ENCODE results near the gene SYT17.

Gene SYT17

GRCh38 chr16:19147627-19148026, 20.4 kb upstream of the SYT17 start:
- no peak for DNase-seq
- H3K36me3 Mint-ChIP-seq, result no peaks in the 10 kb centered on the region
- H3K4me1 Mint-ChIP-seq, result no peaks in the 10 kb centered on the region
- H3K27ac Mint-ChIP-seq, result no peak overlapping the region
- CTCF ChIA-PET, result no interaction called here
- H3K9me3 Mint-ChIP-seq, result peaks cover 2% of the 10 kb centered on the region
- no peak overlapping the region for H3K4me3 Mint-ChIP-seq
- H3K27me3 Mint-ChIP-seq, result no peaks in the 10 kb centered on the region

- no peaks in the 10 kb centered on the region for H3K36me3 Mint-ChIP-seq
- CTCF ChIA-PET, result no interaction called here
These were observed 19.9 kb upstream of the SYT17 start for GRCh38 chr16:19148189-19148588.

DNA sequence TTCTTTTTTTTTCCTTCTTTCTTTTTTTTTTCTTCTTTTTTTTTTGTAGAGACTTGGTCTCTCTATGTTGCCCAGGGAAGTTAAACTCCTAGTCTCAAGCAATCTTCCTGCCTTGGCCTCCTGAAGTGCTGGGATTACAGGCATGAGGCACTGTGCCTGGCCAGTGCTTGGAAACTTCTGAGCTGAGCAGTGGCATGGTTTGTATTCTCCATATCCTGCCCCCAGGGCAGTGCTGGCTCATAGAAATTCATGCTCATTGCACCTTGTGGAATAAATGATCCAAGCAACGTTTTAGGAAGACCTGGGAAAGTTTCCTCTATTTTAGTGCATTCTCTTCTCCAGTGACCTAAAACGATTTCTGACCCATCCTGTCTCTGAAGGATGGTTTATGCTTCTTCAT, 16.7 kb upstream of the SYT17 start:
- no peaks in the 10 kb centered on the region for H3K4me1 Mint-ChIP-seq
- CTCF ChIA-PET, result no interaction called here
- H3K27me3 Mint-ChIP-seq, result no peaks in the 10 kb centered on the region

More at GRCh38 chr16:19148189-19148588, 19.9 kb upstream of the SYT17 start:
- H3K9me3 Mint-ChIP-seq, result peaks cover 2% of the 10 kb centered on the region
- no peak for DNase-seq
- H3K27me3 Mint-ChIP-seq, result no peaks in the 10 kb centered on the region
- H3K27ac Mint-ChIP-seq, result no peak overlapping the region
- H3K4me1 Mint-ChIP-seq, result no peaks in the 10 kb centered on the region
- no peak overlapping the region for H3K4me3 Mint-ChIP-seq

GRCh38 chr16:19152042-19152441, 16.0 kb upstream of the SYT17 start:
- Mint-ChIP-seq H3K4me3 (no peak overlapping the region), H3K27ac (no peak overlapping the region), H3K27me3 (no peaks in the 10 kb centered on the region), H3K9me3 (peaks cover 2% of the 10 kb centered on the region), H3K4me1 (no peaks in the 10 kb centered on the region), H3K36me3 (no peaks in the 10 kb centered on the region)
- DNase-seq, result no peak
- CTCF ChIA-PET, result no interaction called here

More for the DNA sequence above, 16.7 kb upstream of the SYT17 start:
- Mint-ChIP-seq H3K36me3 (no peaks in the 10 kb centered on the region), H3K9me3 (peaks cover 2% of the 10 kb centered on the region), H3K27ac (no peak overlapping the region), H3K4me3 (no peak overlapping the region)
- no peak for DNase-seq

DNA sequence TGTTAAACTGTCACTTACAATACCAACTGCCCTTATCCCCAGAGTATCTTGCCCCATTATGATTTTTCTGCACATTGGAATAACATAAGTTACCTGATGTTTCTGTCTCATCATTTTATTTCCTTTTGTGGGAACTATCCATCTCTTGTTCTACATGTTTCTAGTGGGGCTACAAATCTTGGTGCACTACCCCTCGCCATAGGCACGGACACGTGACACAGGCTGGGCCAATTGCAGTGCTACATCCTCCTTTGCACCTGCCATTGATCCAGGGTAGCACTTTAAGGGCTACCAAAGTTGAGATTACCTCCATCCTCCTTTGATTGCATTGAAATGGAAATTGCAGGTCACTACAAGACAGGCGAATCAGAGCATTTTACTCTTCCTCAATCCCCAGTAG, 14.2 kb upstream of the SYT17 start:
- peaks cover 2% of the 10 kb centered on the region for H3K27me3 Mint-ChIP-seq
- H3K4me1 Mint-ChIP-seq, result no peaks in the 10 kb centered on the region
- CTCF ChIA-PET, result no interaction called here
- no peak overlapping the region for H3K4me3 Mint-ChIP-seq
- no peaks in the 10 kb centered on the region for H3K9me3 Mint-ChIP-seq
- DNase-seq, result no peak
- H3K27ac Mint-ChIP-seq, result no peak overlapping the region
- H3K36me3 Mint-ChIP-seq, result no peaks in the 10 kb centered on the region

DNA sequence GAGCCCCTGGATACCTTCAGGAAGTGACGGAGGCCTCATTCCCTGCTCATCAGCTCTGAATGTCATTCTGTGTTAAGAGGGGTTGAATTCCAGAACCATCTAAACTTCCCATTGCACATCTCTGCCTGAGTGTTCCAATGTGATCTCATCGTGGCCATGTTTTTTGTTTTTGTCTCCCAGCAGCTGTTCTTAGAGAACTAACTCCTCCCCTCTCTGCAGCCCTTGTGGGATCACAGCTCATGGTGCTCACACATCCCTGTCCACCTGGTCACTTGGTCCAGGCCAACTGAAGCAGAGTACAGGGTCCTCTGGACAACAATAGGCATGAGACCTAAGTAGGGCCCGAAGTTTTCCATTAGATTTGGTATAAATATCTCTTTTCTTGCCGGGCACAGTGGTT, 6.0 kb upstream of the SYT17 start:
- DNase-seq, result no peak
- H3K4me1 Mint-ChIP-seq, result no peaks in the 10 kb centered on the region
- CTCF ChIA-PET, result no interaction called here
- H3K9me3 Mint-ChIP-seq, result peaks cover 5% of the 10 kb centered on the region
- no peaks in the 10 kb centered on the region for H3K36me3 Mint-ChIP-seq
- H3K27ac Mint-ChIP-seq, result no peak overlapping the region
- no peak overlapping the region for H3K4me3 Mint-ChIP-seq
- H3K27me3 Mint-ChIP-seq, result peaks cover 23% of the 10 kb centered on the region

DNA sequence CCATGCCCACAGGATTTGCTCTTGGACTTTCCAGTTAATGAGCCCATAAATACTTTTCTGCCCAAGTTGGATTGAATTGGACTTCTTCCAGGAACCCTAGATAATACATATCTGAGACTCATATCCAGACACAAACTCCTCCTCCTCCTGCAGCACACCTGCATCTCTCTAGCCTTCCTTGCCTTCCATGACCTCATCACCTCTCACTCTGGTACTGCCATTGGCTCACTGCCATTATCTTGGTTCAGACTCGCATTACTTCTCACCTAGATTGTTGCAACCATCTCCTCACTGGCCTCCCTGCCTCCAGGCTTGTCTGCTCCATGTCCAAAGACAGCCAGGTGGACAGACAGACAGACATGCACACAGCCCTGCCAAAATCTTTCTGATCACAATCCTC, 4.8 kb upstream of the SYT17 start:
- no peaks in the 10 kb centered on the region for H3K4me1 Mint-ChIP-seq
- peaks cover 32% of the 10 kb centered on the region for H3K27me3 Mint-ChIP-seq
- H3K4me3 Mint-ChIP-seq, result no peak overlapping the region
- DNase-seq, result no peak
- H3K27ac Mint-ChIP-seq, result no peak overlapping the region
- H3K36me3 Mint-ChIP-seq, result no peaks in the 10 kb centered on the region
- peaks cover 5% of the 10 kb centered on the region for H3K9me3 Mint-ChIP-seq
- CTCF ChIA-PET, result interaction anchor here (0.7 kb wide), 1 partner anchor 77 kb away, joined by 4 read pairs; no protein-coding TSS in a partner anchor

GRCh38 chr16:19164285-19164684, 3.8 kb upstream of the SYT17 start:
- Mint-ChIP-seq H3K27me3 (peaks cover 37% of the 10 kb centered on the region), H3K27ac (no peak overlapping the region), H3K4me3 (no peak overlapping the region), H3K4me1 (no peaks in the 10 kb centered on the region), H3K36me3 (no peaks in the 10 kb centered on the region), H3K9me3 (peaks cover 5% of the 10 kb centered on the region)
- CTCF ChIA-PET, result interaction anchor here (0.8 to 1.7 kb wide), 3 partner anchors 13 to 79 kb away, joined by 3 to 4 read pairs (median 3); no protein-coding TSS in a partner anchor
- DNase-seq, result no peak

DNA sequence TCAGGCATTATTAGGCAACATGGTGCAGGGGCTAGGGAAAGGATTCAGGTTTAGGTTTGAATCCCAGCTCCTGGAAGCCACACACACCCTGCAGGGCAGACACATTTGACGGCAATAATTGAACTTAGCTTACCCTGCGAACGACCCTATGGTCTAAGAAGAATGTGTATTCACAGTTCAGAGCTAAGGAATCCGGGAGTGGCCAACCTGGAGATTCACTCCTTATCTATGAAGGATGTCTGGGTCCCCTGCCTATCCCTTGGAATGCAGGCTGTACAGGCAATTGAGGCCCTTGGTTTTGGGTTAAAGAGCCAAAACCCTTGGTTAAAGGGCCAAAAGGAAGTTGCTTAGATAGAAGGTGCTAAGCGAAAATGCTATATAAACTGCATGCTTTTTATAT, 2.9 kb upstream of the SYT17 start:
- CTCF ChIA-PET, result interaction anchor here (1.3 to 1.7 kb wide), 2 partner anchors 12 to 79 kb away, joined by 3 to 4 read pairs; no protein-coding TSS in a partner anchor
- Mint-ChIP-seq H3K4me3 (no peak overlapping the region), H3K27me3 (peaks cover 43% of the 10 kb centered on the region), H3K27ac (no peak overlapping the region), H3K36me3 (no peaks in the 10 kb centered on the region), H3K4me1 (no peaks in the 10 kb centered on the region), H3K9me3 (peaks cover 5% of the 10 kb centered on the region)
- no peak for DNase-seq

- Mint-ChIP-seq H3K36me3 (no peaks in the 10 kb centered on the region), H3K4me3 (no peak overlapping the region), H3K27me3 (peaks cover 51% of the 10 kb centered on the region), H3K27ac (no peak overlapping the region), H3K9me3 (peaks cover 5% of the 10 kb centered on the region), H3K4me1 (no peaks in the 10 kb centered on the region)
- no peak for DNase-seq
- CTCF ChIA-PET, result interaction anchor here (1.2 kb wide), 1 partner anchor 336 kb away, joined by 4 read pairs; no protein-coding TSS in a partner anchor
These were observed 1.5 kb upstream of the SYT17 start for GRCh38 chr16:19166500-19166899.

DNA sequence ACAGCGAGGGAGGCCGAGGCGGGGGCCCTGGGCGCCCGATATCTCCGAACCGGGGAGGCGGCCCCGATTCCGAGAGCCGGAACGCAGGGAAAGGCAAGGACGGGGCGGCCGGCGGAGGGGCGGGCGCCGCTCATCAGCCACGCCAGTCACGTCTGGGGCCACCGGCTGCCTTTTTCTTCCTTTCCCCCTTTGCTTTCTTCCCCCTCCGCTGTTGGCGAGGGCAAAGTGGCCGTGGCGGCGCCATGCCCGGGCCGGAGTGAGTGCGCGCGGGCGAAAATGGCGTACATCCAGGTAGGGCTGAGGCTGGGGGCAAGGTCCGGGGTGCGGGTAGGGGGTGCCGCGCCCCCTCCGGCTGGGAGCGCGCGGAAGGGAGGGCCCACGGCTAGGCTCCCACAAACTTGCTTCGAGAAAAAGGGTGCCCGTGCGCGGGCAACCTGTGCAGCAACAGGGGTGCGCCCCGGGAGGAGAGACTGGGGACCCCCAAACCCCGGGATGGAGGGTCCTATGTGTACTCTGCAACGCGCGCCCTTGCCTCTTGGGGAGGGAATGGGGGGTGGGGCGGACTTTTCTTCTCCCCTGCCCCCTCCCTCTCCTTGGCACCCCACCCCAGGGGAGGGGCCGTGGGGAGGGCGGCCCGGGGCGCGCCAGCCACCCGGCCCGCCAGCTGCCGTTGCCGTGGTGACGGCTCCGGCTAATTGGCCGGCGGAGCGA, 486 bp downstream of the SYT17 start:
- Mint-ChIP-seq H3K4me1 (no peaks in the 10 kb centered on the region), H3K27ac (no peak overlapping the region), H3K36me3 (no peaks in the 10 kb centered on the region), H3K27me3 (peaks cover 46% of the 10 kb centered on the region), H3K4me3 (no peak overlapping the region), H3K9me3 (no peaks in the 10 kb centered on the region)
- CTCF ChIA-PET, result interaction anchor here (1.0 kb wide), 1 partner anchor 13 kb away, joined by 3 read pairs; no protein-coding TSS in a partner anchor
- DNase-seq, result no peak

DNA sequence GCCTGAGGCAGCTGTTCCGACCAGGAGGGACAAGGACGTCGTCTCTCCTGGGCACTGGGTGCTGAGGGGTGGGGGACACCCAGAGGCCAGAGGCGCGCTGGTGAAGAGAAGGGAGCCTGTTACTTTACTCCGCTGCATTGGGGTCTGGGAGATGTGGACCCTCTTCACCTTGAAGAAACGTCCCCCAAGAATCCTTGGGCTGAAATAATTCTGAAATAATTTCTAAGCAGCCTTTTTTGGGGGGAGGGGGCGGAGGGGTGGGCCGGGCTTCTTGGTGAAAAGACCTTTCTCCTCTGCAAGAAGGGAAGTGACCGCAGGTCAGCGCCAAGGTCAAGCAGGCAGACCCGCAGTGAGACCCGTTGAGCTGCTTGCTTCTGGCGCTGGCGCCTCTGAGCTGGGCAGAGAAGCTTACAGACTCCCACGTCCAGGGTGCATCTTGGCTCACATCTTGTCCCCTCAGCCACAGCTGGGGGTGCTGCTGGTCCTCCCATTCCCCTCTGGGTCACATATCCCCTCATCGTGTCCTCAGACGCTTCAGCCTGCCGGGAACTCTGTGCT, 1.1 kb downstream of the SYT17 start:
- H3K36me3 Mint-ChIP-seq, result no peaks in the 10 kb centered on the region
- peaks cover 45% of the 10 kb centered on the region for H3K27me3 Mint-ChIP-seq
- DNase-seq, result no peak
- H3K27ac Mint-ChIP-seq, result no peak overlapping the region
- CTCF ChIA-PET, result interaction anchor here (1.0 to 1.5 kb wide), 3 partner anchors 11 to 333 kb away, joined by 3 to 4 read pairs (median 3); no protein-coding TSS in a partner anchor
- H3K9me3 Mint-ChIP-seq, result no peaks in the 10 kb centered on the region
- no peaks in the 10 kb centered on the region for H3K4me1 Mint-ChIP-seq
- no peak overlapping the region for H3K4me3 Mint-ChIP-seq

DNA sequence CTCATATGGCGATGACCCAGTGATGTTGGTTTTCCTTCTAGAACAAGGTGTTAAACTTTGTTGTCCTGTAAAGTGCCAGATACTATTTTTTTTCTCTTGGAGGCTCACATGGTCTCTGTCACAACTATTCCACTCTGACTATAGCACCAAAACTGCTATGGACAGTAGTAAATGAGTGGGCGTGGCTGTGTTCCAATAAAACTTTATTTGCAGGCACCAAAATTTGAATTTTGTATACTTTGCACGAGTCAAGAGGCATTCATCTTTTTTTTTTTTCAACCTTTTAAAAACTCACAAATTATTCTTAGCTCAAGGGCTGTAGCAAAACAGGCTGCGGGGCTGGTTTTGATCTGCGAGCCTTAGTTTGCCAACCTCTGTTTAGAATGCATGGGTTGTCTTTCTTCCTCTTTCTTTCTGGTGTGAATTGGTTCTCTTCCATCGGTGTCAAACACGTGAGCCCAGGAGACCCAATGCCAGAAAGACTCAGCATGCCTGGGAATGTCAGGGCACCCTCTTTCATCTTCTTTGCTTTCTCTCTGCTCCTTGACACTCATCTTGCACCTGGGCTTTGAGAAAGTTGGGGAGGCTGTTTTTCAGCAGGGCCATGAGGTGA, 2.1 kb downstream of the SYT17 start:
- no peak for DNase-seq
- no peak overlapping the region for H3K27ac Mint-ChIP-seq
- no peaks in the 10 kb centered on the region for H3K36me3 Mint-ChIP-seq
- H3K4me1 Mint-ChIP-seq, result no peaks in the 10 kb centered on the region
- no peaks in the 10 kb centered on the region for H3K9me3 Mint-ChIP-seq
- H3K27me3 Mint-ChIP-seq, result peaks cover 45% of the 10 kb centered on the region
- CTCF ChIA-PET, result interaction anchor here (1.5 kb wide), 2 partner anchors 10 to 332 kb away, joined by 3 to 4 read pairs; no protein-coding TSS in a partner anchor
- no peak overlapping the region for H3K4me3 Mint-ChIP-seq

DNA sequence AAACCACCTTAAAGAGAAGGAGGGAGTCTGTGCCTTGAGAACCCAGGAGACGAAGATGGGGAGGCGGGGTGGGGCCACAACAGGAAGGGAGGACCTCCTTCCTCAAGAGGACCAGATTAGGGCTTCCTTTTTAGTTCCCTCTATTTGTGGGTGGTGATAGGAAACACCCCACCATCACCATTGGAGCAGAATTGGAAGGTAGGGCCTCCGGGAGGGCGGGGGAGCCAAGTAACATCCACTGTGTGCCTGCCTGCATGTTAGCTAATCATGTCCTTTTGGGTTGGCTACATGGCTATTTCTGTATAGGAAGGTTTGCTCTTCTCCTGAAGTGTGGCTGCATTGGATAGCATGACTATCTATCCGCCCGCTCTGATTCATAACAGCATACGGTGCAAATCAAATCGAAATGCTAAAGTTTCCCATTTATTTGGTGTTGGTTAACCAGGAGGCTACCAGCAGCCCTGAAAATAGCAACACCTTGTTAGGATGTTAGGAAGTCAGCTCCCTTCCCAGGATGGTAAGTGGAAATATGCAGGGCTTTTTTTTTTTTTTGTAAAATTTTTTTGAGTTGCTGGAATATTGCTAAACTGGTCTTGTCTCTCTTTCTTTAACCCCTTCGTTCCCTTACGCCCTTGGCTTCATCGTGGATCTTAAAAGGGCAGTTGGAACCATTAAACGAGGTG, 4.2 kb downstream of the SYT17 start:
- Mint-ChIP-seq H3K27ac (no peak overlapping the region), H3K4me3 (no peak overlapping the region), H3K36me3 (no peaks in the 10 kb centered on the region), H3K9me3 (no peaks in the 10 kb centered on the region), H3K27me3 (peaks cover 34% of the 10 kb centered on the region), H3K4me1 (no peaks in the 10 kb centered on the region)
- CTCF ChIA-PET, result interaction anchor here (0.6 kb wide), 1 partner anchor 186 kb away, joined by 5 read pairs; no protein-coding TSS in a partner anchor
- DNase-seq, result no peak

Measured in activated naive CD4-positive, alpha-beta T cell treated with anti-CD3 and anti-CD28 coated beads, Interleukin-2, amount 10 ng/mL, durations not matched to agents 7 days and 5 days (primary cell).